ENCODE data around the gene RUBCN.
"Not testable (repeated sequence)": the region's sequence is repeated elsewhere in the genome, so short reads cannot be mapped to it uniquely, and the experiment has no call there.

RUBCN gene

DNA sequence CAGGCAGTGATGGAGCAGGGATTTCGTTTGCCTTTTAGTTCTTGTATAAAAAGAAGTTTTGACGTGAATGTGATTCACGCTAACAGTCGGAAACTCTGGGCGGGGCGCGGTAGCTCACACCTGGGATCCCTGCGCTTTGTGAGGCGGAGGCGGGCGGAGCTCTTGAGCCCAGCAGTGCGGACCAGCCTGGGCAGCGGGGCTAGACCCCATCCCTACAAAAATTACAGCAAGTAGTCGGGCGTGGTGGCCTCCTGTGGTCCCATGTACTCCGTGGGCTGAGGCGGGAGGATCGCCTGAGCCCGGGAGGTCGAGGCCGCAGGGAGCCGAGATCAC is 81.7 kb downstream of the RUBCN start:
- DNase-seq = not testable (repeated sequence)

DNA sequence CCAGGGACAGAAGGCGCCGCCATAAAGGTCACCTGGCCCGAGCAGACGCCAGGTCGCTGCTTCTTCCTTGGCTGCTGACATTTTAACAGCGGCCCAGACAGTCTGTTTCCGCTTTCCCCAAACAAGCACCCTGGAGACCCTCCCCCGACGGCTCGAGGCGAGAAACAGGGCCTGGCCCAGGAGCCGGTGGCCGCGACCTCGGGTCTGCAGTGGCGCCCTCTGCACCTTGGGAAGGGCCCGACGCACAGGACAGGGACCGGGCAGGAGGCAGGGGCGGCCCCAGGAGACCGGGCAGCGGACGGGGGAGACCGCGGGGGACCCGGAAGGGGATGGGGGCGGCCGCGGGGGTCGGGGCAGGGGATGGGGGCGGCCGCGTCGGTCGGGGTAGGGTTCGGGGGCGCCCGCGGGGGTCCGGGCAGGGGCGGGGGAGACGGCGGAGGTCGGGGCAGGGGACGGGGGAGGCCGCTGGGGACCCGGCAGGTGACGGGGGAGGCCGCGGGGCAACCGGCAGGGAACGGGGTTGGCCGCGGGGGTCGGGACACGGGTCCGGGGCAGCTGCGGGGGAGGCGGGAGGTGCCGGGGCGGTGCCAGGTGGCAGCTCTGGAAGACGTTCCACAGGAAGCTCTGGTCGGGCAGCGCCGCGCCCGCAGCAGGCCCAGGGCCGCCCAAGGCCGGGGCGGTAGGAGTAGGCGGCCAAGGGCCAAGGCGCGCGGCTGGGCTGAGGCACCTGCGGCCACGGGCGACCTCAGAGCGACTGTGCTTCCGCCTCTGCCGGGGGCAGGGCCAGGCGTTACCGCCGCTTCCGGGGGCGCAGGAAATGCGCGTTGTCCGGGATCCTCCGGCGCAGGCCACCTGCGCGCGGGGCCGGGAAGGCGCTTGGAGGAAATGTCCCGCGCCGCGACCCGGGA is 82.4 kb downstream of the RUBCN start:
- DNase-seq = not testable (repeated sequence)

DNA sequence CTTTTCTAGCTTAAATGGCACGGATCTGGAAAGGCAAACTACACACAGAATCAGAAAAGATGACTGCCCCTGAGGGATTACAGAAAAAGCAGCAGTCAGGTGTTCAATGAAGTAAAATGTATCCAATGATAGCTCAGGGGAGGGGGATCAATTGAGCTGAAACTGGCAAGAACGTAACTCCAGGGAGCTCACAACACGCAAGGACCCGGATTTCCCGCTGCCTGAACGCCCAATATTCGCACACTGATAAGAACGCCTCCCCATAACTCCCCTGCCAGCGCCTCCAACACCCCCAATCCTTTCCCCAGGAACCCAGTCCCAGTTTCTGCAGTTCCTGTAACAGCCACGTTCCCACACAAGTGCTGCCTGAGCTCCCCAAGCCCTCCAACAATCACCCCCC is 83.8 kb downstream of the RUBCN start:
- not testable (repeated sequence) for DNase-seq

DNA sequence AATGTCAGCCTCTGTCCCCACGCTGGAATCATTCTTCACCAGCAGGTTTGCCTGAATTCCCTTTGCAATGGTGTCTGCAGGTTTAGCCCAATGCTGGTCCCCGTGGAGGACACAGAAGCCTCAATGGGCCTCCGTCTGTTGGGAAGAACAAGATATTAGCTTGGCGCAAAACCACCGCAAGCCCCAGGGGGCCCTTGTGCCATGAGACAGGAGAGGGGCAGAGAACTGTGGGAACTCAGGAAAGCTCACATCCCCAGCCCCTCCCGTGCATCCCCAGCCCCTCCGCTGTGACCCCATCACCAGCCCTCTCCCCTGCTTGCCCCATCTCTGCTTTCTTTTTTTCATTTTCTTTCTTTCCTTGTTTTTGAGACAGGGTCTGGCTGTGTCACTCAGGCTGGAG is 89.1 kb downstream of the RUBCN start:
- not testable (repeated sequence) for DNase-seq

DNA sequence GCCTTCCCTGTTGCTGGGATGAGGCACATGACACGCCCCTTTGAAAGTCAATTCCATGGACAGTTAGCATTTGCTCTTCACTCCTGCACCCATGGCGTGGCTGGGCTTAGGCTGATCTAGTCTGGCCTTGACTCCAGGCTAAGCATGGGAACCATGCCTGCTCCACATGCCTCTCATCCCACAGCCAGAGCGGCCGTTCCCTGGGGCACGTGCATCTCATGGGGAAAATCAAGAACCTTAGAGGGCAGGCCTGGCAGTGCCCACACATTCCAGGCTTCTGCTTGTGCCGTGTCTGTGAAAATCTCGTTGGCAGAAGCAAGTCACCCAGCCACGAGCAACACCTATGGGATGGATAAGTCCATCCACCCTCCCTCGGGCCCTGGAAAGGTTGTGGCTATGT is 89.5 kb downstream of the RUBCN start:
- DNase-seq = not testable (repeated sequence)

DNA sequence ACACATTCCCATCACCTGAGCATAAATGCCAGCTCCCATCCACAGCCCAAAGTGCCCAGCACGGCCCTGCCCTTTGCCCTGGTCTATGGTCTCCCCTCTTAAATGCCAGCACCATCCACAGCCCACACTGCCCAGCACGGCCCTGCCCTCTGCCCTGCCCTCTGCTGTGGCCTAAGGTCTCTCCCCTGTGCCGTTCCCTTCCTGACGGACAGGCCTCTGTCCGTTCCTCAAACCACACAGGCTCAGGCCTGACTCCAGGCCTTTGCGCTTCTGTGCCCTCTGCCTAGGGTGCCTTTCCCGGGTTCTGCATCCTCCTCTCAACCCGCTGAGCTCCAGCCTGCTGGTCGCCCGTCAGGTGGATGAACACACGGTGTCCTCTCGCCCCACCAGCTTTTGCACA is 90.4 kb downstream of the RUBCN start:
- not testable (repeated sequence) for DNase-seq

DNA sequence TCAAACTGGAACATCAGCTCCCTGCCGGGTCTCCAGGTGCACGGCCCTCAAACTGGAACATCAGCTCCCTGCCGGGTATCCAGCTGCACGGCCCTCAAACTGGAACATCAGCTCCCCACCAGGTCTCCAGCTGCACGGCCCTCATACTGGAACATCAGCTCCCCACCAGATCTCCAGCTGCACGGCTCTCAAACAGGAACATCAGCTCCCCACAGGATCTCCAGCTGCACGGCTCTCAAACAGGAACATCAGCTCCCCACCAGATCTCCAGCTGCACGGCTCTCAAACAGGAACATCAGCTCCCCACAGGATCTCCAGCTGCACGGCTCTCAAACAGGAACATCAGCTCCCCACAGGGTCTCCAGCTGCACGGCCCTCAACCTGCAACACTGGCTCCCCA is 99.1 kb downstream of the RUBCN start:
- not testable (repeated sequence) for DNase-seq

DNA sequence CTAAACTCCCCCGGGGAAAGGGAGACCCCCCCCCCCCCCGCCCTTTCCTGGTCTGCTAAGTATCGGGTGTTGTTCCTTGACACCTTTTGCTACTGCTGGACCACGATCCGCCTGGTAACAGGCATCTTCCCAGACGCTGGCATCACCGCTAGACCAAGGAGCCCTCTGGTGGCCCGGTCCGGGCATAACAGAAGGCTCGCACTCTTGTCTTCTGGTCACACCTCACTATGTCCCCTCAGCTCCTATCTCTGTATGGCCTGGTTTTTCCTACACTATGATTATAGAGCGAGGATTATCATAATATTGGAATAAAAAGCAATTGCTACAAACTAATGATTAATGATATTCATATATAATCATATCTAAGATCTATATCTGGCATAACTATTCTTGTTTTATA is 104.7 kb downstream of the RUBCN start:
- not testable (repeated sequence) for DNase-seq

DNA sequence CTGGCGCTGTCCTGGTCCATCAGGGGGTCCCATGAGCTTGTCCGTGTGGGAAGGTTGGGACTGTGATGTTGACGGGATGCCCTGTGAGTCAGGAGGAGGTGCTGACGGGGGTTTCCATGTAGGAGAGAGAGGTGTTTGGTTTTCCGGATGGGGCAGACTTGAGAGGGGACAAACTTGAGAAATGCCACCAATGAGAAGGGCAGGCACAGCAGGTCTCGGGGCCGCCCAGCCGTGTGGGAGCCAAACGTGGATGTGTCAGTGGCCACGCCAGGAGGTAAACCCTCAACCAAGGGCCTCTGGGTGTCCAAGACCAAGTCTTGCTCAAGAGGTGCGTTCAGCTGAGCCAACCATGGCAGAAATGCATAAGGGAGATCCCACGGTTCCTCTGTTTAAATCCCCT is 105.9 kb downstream of the RUBCN start:
- DNase-seq = not testable (repeated sequence)

DNA sequence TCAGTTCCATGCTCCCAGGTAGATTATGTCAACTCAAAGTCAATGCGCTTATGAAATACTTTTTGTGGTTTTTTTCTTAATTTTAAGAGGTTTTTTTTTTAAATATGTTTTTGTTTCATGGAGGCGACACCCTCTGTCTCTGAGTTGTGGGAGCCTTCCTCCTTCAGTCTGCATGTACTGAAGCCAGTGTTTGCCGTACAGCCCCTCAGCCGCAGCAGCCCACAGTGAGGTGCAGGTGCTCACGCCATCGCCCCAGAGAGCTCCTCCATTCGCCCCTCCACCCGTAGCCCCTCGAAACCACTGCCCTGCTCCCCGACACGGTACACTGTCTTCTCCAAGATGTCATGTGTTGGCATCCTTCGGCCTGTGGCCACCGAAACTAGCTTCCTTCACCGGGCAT is 107.4 kb downstream of the RUBCN start:
- DNase-seq = not testable (repeated sequence)

DNA sequence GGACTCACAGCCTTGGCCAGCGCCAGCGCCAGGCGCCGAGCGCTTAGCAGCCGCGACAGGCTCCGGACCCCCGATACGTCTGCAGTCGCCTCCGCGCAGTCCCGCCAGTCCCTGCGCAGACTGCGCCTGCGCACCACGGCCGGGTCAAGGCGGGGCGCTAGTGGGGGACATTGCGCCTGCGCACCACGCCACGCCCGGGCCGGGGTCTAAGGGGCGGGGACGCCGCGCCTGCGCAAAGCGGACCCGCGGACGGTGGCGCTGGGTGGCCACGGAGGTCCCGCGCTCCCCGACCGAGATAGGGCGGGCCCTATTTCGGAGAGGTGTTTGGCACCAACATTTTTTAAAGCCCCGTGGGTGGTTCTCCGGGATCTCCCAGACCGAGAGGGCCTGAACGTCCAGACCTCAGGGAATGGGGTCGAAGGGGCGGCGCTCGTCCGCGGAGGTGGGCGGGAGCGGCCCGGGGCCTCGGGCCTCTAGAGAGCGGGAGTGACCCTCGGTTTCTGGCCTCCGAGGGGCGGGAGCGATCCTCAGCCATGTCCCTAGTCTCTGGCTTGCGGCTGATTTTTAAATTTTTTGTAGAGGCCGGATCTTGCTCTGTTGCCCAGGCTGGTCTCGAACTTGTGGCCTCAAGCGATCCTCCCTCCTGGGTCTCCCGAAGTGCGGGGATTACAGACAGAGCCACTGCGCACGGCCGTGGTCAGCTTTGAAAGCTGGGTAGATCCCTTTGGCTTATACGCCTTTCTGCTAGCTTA is 108.8 kb downstream of the RUBCN start:
- DNase-seq = peak; percentile 88

DNA sequence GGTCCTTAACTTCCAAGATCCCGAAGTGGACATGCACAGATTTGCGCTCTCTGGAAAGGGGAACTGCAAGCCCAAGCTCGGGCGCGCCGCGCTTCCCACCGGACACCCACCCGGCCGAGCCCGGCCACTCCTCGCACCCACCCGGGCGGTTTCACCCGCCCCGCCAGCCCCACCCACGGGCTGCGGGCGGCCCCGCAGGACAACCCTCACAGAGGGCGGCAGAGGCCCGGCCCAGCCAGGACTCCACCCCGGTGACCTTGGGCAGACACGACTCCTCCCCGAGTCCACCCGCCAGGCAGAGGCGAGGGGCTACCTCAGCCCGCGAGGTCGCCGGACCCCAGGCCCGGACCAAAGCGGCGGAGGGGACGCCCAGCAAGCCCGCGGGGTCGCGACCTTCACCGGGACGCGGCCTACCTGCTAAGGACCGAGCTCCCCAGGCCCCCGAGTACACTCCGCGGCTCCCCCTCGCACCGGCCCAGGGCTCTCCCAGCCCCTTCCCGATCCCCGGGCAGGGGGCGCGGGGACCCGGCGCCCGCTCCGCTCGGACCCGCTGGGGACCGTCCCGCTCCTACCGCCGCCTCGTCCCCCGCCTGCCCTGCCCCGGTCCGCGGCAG is 109.4 kb downstream of the RUBCN start:
- not testable (repeated sequence) for DNase-seq

DNA sequence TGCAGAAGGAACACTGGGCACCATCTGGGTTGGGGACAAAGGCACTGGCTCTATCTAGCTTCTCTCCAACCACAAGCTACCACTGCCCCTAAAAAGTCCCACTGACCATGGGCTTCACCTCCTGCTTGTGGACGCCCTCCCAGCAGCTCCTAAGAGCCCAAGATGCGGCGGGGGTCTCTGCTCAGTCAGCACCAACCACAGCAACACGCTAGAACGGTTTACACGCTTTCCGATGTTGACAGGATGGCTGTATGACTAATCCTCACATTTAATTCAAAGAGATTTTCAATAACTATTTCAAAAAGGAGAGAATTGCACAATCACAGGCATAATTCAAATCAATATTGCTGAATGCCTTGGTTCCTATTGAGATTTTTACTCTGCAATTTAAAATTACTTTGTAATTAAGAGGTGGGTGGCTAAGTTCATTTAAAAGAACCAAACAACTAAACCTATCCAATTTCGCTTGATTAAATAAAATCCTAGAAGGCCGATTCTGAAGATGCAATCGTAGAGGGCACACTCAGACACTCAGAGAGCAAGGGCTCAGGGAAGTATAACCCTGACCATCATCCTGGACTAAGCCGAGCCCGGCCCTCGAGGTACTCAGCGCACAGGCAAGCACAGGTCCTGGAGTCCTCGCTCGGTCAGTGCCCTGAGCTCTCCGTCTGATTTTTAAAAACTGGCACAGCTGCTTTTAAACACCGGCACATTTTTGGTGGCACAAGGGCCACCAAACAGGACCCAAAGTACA is 110.1 kb downstream of the RUBCN start:
- not testable (repeated sequence) for DNase-seq

DNA sequence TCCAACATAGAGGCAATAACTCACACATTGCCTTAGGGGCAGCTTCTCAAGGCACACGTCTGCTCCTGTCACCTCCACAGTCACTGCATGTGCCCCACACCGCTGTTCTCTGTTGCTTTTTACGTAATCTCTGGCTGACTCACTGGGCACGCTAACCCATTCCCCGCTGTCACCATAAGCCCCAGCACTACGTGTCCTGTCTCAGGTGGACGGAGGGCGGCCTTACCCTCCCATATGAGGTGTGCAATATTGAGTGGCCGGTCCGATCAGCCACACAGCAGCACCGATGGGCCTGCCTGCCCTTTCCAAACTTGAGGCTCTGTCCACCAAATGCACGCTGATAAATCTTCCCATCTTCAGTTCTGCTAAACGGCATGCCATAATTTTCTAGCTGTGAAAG is 115.2 kb downstream of the RUBCN start:
- DNase-seq = not testable (repeated sequence)
